Neuronal stem cell (in vitro differentiated cells): ENCODE results near the gene PIAS1.

Experiments used
- DNase-seq: peaks from one replicate; pipeline ENCODE4 v3.0.0-alpha.2; 2013; ENCODE audit warnings: low spot score
- H2AFZ ChIP-seq: one replicate; pipeline ENCODE4 v1.6.1; 2013; ENCODE audit warnings: mild to moderate bottlenecking, low read length, inconsistent platforms
- H2AK5ac ChIP-seq: 2 replicates; pipeline ENCODE4 v1.6.1; 2013; ENCODE audit warnings: low read depth, mild to moderate bottlenecking, inconsistent platforms, low read length, moderate library complexity, mixed read lengths
- H2BK120ac ChIP-seq: 2 replicates; pipeline ENCODE4 v1.6.1; 2013; ENCODE audit warnings: low read depth, mild to moderate bottlenecking, inconsistent platforms, low read length, moderate library complexity, mixed read lengths
- H2BK12ac ChIP-seq: one replicate; pipeline ENCODE4 v1.6.1; 2013; ENCODE audit warnings: low read length, inconsistent platforms
- H2BK15ac ChIP-seq: 2 replicates; pipeline ENCODE4 v1.6.1; 2013; ENCODE audit warnings: mild to moderate bottlenecking, low read length, inconsistent platforms, mixed read lengths
- H2BK5ac ChIP-seq: one replicate; pipeline ENCODE4 v1.6.1; 2013; ENCODE audit warnings: inconsistent platforms, mild to moderate bottlenecking, low read length, moderate library complexity
- H3K14ac ChIP-seq: one replicate; pipeline ENCODE4 v1.6.1; 2013; ENCODE audit warnings: low read length, inconsistent platforms
- H3K18ac ChIP-seq: 2 replicates; pipeline ENCODE4 v1.6.1; 2013; ENCODE audit warnings: low read length, inconsistent platforms
- H3K23ac ChIP-seq: 2 replicates; pipeline ENCODE4 v1.6.1; 2013; ENCODE audit warnings: low read depth, mild to moderate bottlenecking, mixed read lengths, low read length, inconsistent platforms; ENCODE audit not compliant: poor library complexity
- H3K27ac ChIP-seq: replicated peaks from 3 replicates; pipeline ENCODE4 v1.5.1; 2013; ENCODE audit warnings: low read length, inconsistent platforms
- H3K27me3 ChIP-seq, 3 experiments: 2 replicates each; pipeline ENCODE4 v1.6.1; 2013; ENCODE audit warnings: low read length in 3 of 3, mild to moderate bottlenecking in 2 of 3, inconsistent platforms in 1 of 3, low read depth in 1 of 3, mixed read lengths in 1 of 3, moderate library complexity in 1 of 3; ENCODE audit not compliant: control insufficient read depth in 3 of 3, insufficient read depth in 3 of 3
- H3K36me3 ChIP-seq, 2 donors: replicated peaks in 1 of 2; 2 replicates each; pipeline ENCODE4 v1.6.1; 2013; ENCODE audit warnings: low read length in 2 of 2; ENCODE audit not compliant: control insufficient read depth in 2 of 2, insufficient read depth in 2 of 2
- H3K4ac ChIP-seq: 2 replicates; pipeline ENCODE4 v1.6.1; 2013; ENCODE audit warnings: inconsistent platforms, mild to moderate bottlenecking, low read length, moderate library complexity
- H3K4me1 ChIP-seq, 2 donors: 1 replicate in 1 of 2; 2 replicates in 1 of 2; pipeline ENCODE4 v1.6.1; 2013; ENCODE audit warnings: low read length in 2 of 2, low read depth in 1 of 2; ENCODE audit not compliant: control insufficient read depth in 2 of 2, insufficient read depth in 1 of 2
- H3K4me2 ChIP-seq: one replicate; pipeline ENCODE4 v1.6.1; 2013; ENCODE audit warnings: mild to moderate bottlenecking, low read length, inconsistent platforms; ENCODE audit not compliant: insufficient read depth, poor library complexity, severe bottlenecking
- H3K4me3 ChIP-seq, 2 donors: 2 replicates each; pipeline ENCODE4 v1.5.1; 2013; ENCODE audit warnings: low read length in 2 of 2, mild to moderate bottlenecking in 2 of 2, inconsistent platforms in 1 of 2, moderate library complexity in 1 of 2
- H3K79me1 ChIP-seq: one replicate; pipeline ENCODE4 v1.6.1; 2013; ENCODE audit warnings: low read depth, mild to moderate bottlenecking, inconsistent platforms, low read length, moderate library complexity
- H3K9ac ChIP-seq: one replicate; pipeline ENCODE4 v1.6.1; 2013; ENCODE audit warnings: mild to moderate bottlenecking, low read depth, low read length, inconsistent platforms; ENCODE audit not compliant: poor library complexity
- H3K9me3 ChIP-seq, 2 donors: replicated peaks in 1 of 2; 2 replicates each; pipeline versions ENCODE3 to v1.6.1; 2013; ENCODE audit warnings: low read length in 2 of 2, mild to moderate bottlenecking in 2 of 2, inconsistent platforms in 1 of 2, low read depth in 1 of 2, mixed read lengths in 1 of 2, moderate library complexity in 1 of 2; ENCODE audit not compliant: control insufficient read depth in 2 of 2, insufficient read depth in 1 of 2
- H4K8ac ChIP-seq: one replicate; pipeline ENCODE4 v1.6.1; 2013; ENCODE audit warnings: low read depth, mild to moderate bottlenecking, inconsistent platforms, low read length, moderate library complexity
- H4K91ac ChIP-seq: one replicate; pipeline ENCODE4 v1.6.1; 2013; ENCODE audit warnings: low read length, low read depth, mild to moderate bottlenecking, inconsistent platforms; ENCODE audit not compliant: poor library complexity
- WGBS, 2 donors: extraction: QIAGEN DNeasy Blood & Tissue Kit; methylation state at CpG; one replicate each; pipeline ENCODE4 v1.1.7; 2013; ENCODE audit warnings: missing lambda C conversion rate in 2 of 2, mixed read lengths in 1 of 2; ENCODE audit not compliant: insufficient read length in 2 of 2, insufficient replicate concordance in 1 of 2; ENCODE audit errors: extremely low coverage in 2 of 2; 5-methylcytosine and 5-hydroxymethylcytosine counted together

The PIAS1 gene

GRCh38 chr15:68197170-68197492 is 143.0 kb downstream of the PIAS1 start:
- peaks cover 12 to 56% of the 10 kb centered on the region in 2 donors for H3K36me3 ChIP-seq
- H2BK5ac ChIP-seq, result no peak overlapping the region
- no CpG with 5 or more reads among the region's 8 CpGs for WGBS, 2 donors
- H3K27ac ChIP-seq, result no peak overlapping the region
- DNase-seq, result no peak
- H3K14ac ChIP-seq, result no peak overlapping the region
- H3K18ac ChIP-seq, result no peak overlapping the region
- peaks cover 5 to 26% of the 10 kb centered on the region in 2 donors for H3K4me1 ChIP-seq
- no peaks in the 10 kb centered on the region for H3K79me1 ChIP-seq
- H3K4ac ChIP-seq, result no peak overlapping the region
- H4K8ac ChIP-seq, result no peak overlapping the region
- H2AFZ ChIP-seq, result no peak overlapping the region
- no peak overlapping the region for H4K91ac ChIP-seq
- H3K23ac ChIP-seq, result no peak overlapping the region
- no peaks in the 10 kb centered on the region for H3K9me3 ChIP-seq
- H3K4me2 ChIP-seq, result no peak overlapping the region
- H3K4me3 ChIP-seq, result no peak overlapping the region
- no peak overlapping the region for H2BK12ac ChIP-seq
- no peak overlapping the region for H2AK5ac ChIP-seq
- H2BK15ac ChIP-seq, result no peak overlapping the region
- no peaks in the 10 kb centered on the region for H3K27me3 ChIP-seq
- H2BK120ac ChIP-seq, result no peak overlapping the region
- H3K9ac ChIP-seq, result no peak overlapping the region

DNA sequence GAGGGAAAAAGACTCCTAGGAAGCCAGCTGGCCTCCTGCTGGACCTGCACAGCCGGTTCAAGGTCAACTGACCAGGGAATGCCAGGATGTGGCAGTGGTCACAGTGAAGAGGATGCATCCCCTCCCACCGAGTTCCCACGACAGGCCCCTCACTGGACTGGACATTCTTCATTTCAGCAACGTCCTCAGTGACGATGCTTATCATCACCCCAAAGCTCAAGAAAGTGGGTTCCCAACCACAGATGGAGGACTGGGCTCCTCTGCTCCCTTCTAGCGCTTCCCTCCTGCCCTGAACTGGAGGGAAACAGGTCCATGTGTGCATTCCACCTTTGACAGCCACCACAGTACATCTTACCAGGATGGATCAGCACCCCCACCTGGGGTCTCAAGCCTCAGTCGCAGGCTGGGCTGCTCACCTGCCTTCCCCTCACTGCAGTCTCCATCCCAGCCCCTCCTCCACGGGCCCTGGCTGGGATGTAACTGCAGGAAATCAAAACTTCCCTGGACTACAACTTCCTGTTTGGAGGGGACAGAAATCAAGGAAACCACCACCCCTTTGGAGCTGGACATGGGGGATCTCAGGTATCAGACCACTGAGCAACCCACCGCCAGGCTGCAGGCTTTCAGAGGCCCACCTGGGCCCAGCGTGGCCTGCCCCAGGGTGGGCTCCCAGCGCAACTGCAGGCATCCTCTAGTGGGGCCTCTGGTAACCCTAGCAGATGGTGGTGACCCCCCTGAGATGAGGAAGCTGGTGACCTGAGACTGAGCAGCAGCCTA is 143.7 kb downstream of the PIAS1 start:
- no CpG with 5 or more reads among the region's 11 CpGs for WGBS, 2 donors
- Histone ChIP-seq H3K4me1 (peaks cover 5 to 27% of the 10 kb centered on the region in 2 donors), H3K4me3 (no peak overlapping the region), H3K4ac (no peak overlapping the region), H2BK15ac (no peak overlapping the region), H2BK120ac (no peak overlapping the region), H3K4me2 (no peak overlapping the region), H2BK12ac (no peak overlapping the region), H3K9ac (no peak overlapping the region), H3K9me3 (no peaks in the 10 kb centered on the region), H3K79me1 (no peaks in the 10 kb centered on the region), H4K91ac (no peak overlapping the region), H3K14ac (no peak overlapping the region), H3K27ac (no peak overlapping the region), H3K18ac (peak overlapping the region; percentile 29), H2AK5ac (no peak overlapping the region), H3K36me3 (peaks cover 9 to 49% of the 10 kb centered on the region in 2 donors), H3K23ac (peak overlapping the region; percentile 27), H2BK5ac (no peak overlapping the region), H3K27me3 (no peaks in the 10 kb centered on the region), H4K8ac (peak overlapping the region; percentile 6), H2AFZ (no peak overlapping the region)
- no peak for DNase-seq

DNA sequence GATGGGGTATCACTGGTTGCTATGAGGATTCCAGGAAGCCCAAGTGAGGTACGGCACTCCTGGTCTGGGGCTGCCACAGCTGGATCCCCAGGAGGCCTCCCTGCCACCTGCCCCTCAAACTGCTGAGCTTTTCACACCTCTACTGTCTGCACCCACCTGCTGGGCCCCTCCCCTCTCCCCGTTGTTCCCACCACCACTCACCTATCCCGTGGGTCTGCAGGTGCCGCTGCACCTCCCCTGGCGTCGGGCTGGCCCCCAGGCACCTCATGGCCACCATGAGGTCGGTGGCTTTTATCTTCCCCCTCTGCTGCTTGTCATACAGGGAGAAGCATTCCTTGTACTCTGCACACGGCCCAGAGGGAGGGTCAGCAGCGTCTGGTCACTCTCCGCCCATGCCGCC is 145.2 kb downstream of the PIAS1 start:
- no peak overlapping the region for H4K8ac ChIP-seq
- peak overlapping the region; percentile 65 for H3K18ac ChIP-seq
- H3K36me3 ChIP-seq, result peaks cover 2 to 35% of the 10 kb centered on the region in 2 donors
- no peak overlapping the region for H3K4me2 ChIP-seq
- H3K4me1 ChIP-seq, result peaks cover 5 to 27% of the 10 kb centered on the region in 2 donors
- no peak overlapping the region for H2AFZ ChIP-seq
- no peak overlapping the region for H3K9ac ChIP-seq
- H3K27ac ChIP-seq, result no peak overlapping the region
- no peak overlapping the region for H3K14ac ChIP-seq
- no peak overlapping the region for H3K4ac ChIP-seq
- H3K27me3 ChIP-seq, result no peaks in the 10 kb centered on the region
- no peak for DNase-seq
- H2BK120ac ChIP-seq, result no peak overlapping the region
- H3K23ac ChIP-seq, result peak overlapping the region; percentile 62
- H2BK12ac ChIP-seq, result no peak overlapping the region
- H4K91ac ChIP-seq, result no peak overlapping the region
- H3K4me3 ChIP-seq, result no peak overlapping the region
- no CpG with 5 or more reads among the region's 11 CpGs for WGBS, 2 donors
- H2BK15ac ChIP-seq, result no peak overlapping the region
- H3K79me1 ChIP-seq, result no peaks in the 10 kb centered on the region
- peak overlapping the region; percentile 40 for H2AK5ac ChIP-seq
- no peaks in the 10 kb centered on the region for H3K9me3 ChIP-seq
- H2BK5ac ChIP-seq, result no peak overlapping the region

- no peak overlapping the region for H2BK120ac ChIP-seq
- H2AFZ ChIP-seq, result no peak overlapping the region
- H3K36me3 ChIP-seq, result peaks cover 2 to 29% of the 10 kb centered on the region in 2 donors
- H4K8ac ChIP-seq, result no peak overlapping the region
- peak overlapping the region; percentile 33 for H3K9ac ChIP-seq
- H3K4me2 ChIP-seq, result no peak overlapping the region
- no peak overlapping the region for H4K91ac ChIP-seq
- H3K27ac ChIP-seq, result no peak overlapping the region
- no peaks in the 10 kb centered on the region for H3K79me1 ChIP-seq
- peak overlapping the region; percentile 67 for H3K18ac ChIP-seq
- H2BK5ac ChIP-seq, result peak overlapping the region; percentile 59
- no peak for DNase-seq
- H3K4me3 ChIP-seq, result no peak overlapping the region
- no peak overlapping the region for H2BK12ac ChIP-seq
- H3K4me1 ChIP-seq, result peaks cover 5 to 29% of the 10 kb centered on the region in 2 donors
- H3K27me3 ChIP-seq, result no peaks in the 10 kb centered on the region
- WGBS, 2 donors, result no CpG with 5 or more reads among the region's 16 CpGs
- peak overlapping the region; percentile 72 for H2AK5ac ChIP-seq
- H2BK15ac ChIP-seq, result peak overlapping the region; percentile 38
- peak overlapping the region; percentile 29 for H3K23ac ChIP-seq
- H3K4ac ChIP-seq, result no peak overlapping the region
- H3K14ac ChIP-seq, result no peak overlapping the region
- no peaks in the 10 kb centered on the region for H3K9me3 ChIP-seq
These were observed 146.1 kb downstream of the PIAS1 start for GRCh38 chr15:68200016-68200861.
